HG02623 (cell line): ENCODE data around the gene TAF3.

Experiments
- ATAC-seq: cut with Tn5 transposase; IDR thresholded peaks from one replicate; pipeline ENCODE4 v1.9.1; 2021; ENCODE audit warnings: moderate library complexity; ENCODE audit not compliant: unreplicated experiment

The TAF3 gene

GRCh38 chr10:8054494-8055407 is 236.4 kb downstream of the TAF3 start, which contains the start of gene GATA3:
TSS of gene GATA3 (plus strand) at chr10:8054688. CDS start at chr10:8055656, 968 bp downstream.
- peak; percentile 30 for ATAC-seq

GRCh38 chr10:8055420-8056349 is 237.4 kb downstream of the TAF3 start:
- ATAC-seq, result no peak

- ATAC-seq, result no peak
Measured at GRCh38 chr10:8056378-8056777, 238.1 kb downstream of the TAF3 start.

- peak; percentile 27 for ATAC-seq
Measured at GRCh38 chr10:8056871-8057331, 238.6 kb downstream of the TAF3 start.

GRCh38 chr10:8057636-8058273 is 239.4 kb downstream of the TAF3 start:
- ATAC-seq, result no peak

- no peak for ATAC-seq
Measured at GRCh38 chr10:8058274-8059111, 240.2 kb downstream of the TAF3 start.

- no peak for ATAC-seq
Measured at GRCh38 chr10:8059191-8059936, 241.1 kb downstream of the TAF3 start.

- peak; percentile 43 for ATAC-seq
Measured at GRCh38 chr10:8060010-8060703, 241.9 kb downstream of the TAF3 start.

GRCh38 chr10:8060704-8061121 is 242.4 kb downstream of the TAF3 start:
- ATAC-seq, result no peak

GRCh38 chr10:8061274-8062211 is 243.2 kb downstream of the TAF3 start:
- no peak for ATAC-seq

- ATAC-seq, result no peak
Measured at GRCh38 chr10:8063128-8063908, 245.0 kb downstream of the TAF3 start.

GRCh38 chr10:8063935-8064334 is 245.6 kb downstream of the TAF3 start:
- ATAC-seq, result no peak

- ATAC-seq, result no peak
Measured at GRCh38 chr10:8064436-8064835, 246.1 kb downstream of the TAF3 start.

- no peak for ATAC-seq
Measured at GRCh38 chr10:8065651-8066050, 247.3 kb downstream of the TAF3 start.

GRCh38 chr10:8066124-8066523 is 247.8 kb downstream of the TAF3 start:
- ATAC-seq, result no peak
